Measurements from ENCODE around the gene NAV2.

Gene NAV2

DNA sequence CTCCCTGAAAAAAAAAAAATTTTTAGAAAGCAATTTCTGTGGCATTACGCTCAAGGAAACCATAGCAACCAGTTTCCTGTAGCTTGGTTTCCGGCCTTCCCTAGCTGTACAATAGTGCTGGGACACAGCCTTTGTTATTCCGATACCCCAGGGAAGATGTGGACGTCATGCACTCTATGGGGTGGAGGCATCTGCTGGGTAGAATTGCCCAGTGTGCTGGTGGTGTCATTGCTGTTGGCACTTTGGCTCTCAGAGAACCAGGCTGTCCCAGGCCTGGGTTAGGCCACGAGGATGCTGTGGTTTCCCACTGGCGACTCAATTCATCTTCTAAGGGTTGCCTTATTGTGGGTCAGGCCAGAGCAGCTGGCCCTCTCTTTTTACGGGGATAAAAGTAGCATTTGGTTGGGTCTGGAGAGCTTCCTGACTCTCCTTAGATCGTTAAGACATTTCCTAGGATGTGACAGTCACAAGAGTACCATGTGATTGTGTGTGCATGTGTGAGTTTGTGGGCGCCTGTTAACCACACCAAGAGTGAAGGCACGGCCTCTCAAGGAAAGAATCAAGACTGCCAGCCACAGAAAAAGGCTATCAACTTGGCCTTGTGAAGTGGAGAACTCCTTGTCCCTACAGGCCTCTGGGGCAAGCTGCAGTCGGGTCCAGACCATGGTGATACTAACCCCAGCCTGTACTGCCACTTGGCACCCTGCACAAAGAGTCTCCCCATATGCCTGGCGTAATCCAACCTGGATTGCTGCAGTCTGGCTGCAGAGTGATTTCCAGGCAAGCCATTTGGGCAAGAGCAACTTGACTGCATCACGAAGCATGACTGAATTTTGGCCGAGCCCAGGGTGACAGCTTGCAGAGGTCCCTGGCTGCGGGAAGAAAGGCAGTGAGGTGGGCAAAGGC, 35.9 kb upstream of the NAV2 start:
- H3K36me3 ChIP-seq (ENCODE audit: control insufficient read depth, insufficient read depth, low read length), result no peaks in the 10 kb centered on the region
- H3K27ac ChIP-seq (ENCODE audit: low read depth, low read length), result no peak overlapping the region
- no peak overlapping the region for H3K9ac ChIP-seq (ENCODE audit: low read length)
- H3K4me1 ChIP-seq (ENCODE audit: control insufficient read depth, insufficient read depth, low read length), result peaks cover 45% of the 10 kb centered on the region
- no peak overlapping the region for H3K4me3 ChIP-seq (ENCODE audit: low read depth, low read length)
- H3K9me3 ChIP-seq (ENCODE audit: control insufficient read depth, insufficient read depth, low read depth, low read length), result no peaks in the 10 kb centered on the region
- no peaks in the 10 kb centered on the region; the same call in 1 of the 2 replicates for H3K27me3 ChIP-seq (ENCODE audit: control insufficient read depth, insufficient read depth, low read length)

DNA sequence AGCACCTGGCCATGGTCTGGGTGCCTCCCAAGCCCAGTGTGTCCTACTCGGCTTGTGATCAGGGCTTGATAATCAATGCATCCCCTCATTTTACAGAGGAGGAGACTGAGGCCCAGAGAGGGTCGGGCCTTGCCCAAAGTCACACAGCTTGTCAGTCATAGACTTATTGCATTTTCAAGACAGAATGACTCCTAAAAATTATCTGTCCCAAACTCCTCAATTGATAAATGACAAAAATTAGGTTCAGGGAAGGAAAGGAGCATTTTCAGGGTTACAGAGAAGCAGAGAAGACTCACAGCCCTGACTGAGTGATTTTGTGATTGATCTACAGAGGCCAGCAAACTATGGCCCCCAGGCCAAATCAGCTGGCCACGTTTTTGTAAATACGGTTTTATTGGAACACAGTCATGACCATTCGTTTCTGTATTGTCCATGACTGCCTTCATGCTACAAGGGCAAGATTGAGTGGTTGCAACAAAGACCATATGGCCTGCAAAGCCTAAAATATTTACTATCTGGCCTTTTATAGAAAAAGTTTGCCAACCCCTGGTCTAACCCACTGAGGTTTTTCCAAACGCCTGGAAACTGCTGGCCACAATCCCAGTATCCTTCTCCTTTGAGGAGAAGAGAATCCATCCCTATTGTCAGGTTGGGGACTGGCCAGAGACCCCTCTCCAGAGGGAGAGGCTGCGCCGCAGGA, 35.1 kb upstream of the NAV2 start:
- H3K9me3 ChIP-seq (ENCODE audit: control insufficient read depth, insufficient read depth, low read depth, low read length), result no peaks in the 10 kb centered on the region
- H3K9ac ChIP-seq (ENCODE audit: low read length), result no peak overlapping the region
- no peak overlapping the region for H3K4me3 ChIP-seq (ENCODE audit: low read depth, low read length)
- H3K27me3 ChIP-seq (ENCODE audit: control insufficient read depth, insufficient read depth, low read length), result no peaks in the 10 kb centered on the region; the same call in 1 of the 2 replicates
- H3K27ac ChIP-seq (ENCODE audit: low read depth, low read length), result no peak overlapping the region
- H3K4me1 ChIP-seq (ENCODE audit: control insufficient read depth, insufficient read depth, low read length), result peaks cover 41% of the 10 kb centered on the region
- no peaks in the 10 kb centered on the region for H3K36me3 ChIP-seq (ENCODE audit: control insufficient read depth, insufficient read depth, low read length)

DNA sequence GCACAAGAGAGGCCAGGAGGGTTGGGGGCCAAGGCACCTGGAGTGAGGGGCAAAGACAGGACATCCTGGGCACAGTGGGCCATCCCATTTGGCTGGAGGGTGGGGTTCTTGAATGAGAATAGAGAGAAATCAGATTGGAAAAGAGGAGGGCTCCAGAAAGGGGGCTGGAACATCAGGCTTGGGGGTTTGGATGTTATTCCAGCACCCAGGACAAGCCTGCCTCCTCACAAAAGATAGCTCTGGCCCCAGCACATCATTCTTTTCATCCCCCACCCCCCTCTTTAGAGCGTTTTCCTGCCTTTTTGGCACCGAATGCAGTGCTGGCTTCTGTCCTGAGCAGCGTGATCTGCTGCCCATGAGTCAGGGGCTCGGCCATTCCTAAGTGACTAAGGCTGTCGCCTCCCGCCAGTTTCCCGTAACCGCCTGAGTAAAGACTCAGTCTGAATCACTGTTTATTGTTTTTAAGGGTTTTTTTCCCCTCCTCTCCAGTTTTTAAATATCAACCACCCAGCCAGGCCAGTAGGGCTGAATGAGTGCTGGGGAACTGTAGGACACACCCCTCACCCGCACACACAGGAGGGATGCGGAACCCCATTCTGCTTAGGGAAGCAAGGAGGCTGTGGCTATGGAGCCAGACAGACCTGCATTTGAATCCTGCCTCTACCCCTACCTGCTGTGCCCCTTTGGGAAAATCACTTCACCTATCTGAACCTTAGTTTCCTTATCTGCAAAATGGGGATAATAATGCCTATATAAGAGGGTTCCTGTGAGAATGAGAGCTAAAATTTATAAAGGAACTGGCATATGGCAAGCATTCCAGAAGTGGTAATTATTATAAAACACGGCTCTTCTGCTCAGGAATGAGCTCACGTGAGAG, 32.4 kb upstream of the NAV2 start:
- Histone ChIP-seq H3K9ac (ENCODE audit: low read length) (no peak overlapping the region), H3K36me3 (ENCODE audit: control insufficient read depth, insufficient read depth, low read length) (no peaks in the 10 kb centered on the region), H3K4me3 (ENCODE audit: low read depth, low read length) (no peak overlapping the region), H3K27ac (ENCODE audit: low read depth, low read length) (no peak overlapping the region), H3K27me3 (ENCODE audit: control insufficient read depth, insufficient read depth, low read length) (no peaks in the 10 kb centered on the region; the same call in 1 of the 2 replicates), H3K9me3 (ENCODE audit: control insufficient read depth, insufficient read depth, low read depth, low read length) (no peaks in the 10 kb centered on the region), H3K4me1 (ENCODE audit: control insufficient read depth, insufficient read depth, low read length) (peaks cover 24% of the 10 kb centered on the region)

DNA sequence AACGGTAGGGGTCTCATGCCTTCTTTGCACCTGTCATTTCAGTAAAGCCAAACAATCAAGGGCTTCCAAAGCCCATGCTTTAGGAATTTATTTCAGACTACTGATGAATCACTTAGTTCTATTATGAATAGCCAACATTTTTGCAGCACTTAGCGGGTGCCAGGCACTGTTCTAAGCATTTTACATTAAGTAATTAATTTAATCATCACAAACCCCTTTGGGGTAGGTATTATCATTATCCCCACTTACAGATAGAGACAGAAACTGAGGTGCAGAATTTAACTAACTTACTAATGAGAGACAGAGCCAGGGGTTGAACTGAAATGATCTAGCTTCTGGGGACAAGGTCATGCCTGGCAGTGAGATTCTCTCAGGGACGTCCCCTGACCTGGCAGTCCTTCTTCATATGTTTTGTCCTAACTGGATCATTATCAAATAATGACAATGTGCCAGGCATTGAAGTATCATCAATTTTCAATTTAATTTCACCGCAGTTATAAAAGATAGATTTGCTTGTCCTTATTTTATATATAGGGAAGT, 31.7 kb upstream of the NAV2 start:
- Histone ChIP-seq H3K9ac (ENCODE audit: low read length) (no peak overlapping the region), H3K27ac (ENCODE audit: low read depth, low read length) (no peak overlapping the region), H3K4me1 (ENCODE audit: control insufficient read depth, insufficient read depth, low read length) (peaks cover 23% of the 10 kb centered on the region), H3K4me3 (ENCODE audit: low read depth, low read length) (no peak overlapping the region), H3K27me3 (ENCODE audit: control insufficient read depth, insufficient read depth, low read length) (no peaks in the 10 kb centered on the region; the same call in 1 of the 2 replicates), H3K9me3 (ENCODE audit: control insufficient read depth, insufficient read depth, low read depth, low read length) (no peaks in the 10 kb centered on the region), H3K36me3 (ENCODE audit: control insufficient read depth, insufficient read depth, low read length) (no peaks in the 10 kb centered on the region)

DNA sequence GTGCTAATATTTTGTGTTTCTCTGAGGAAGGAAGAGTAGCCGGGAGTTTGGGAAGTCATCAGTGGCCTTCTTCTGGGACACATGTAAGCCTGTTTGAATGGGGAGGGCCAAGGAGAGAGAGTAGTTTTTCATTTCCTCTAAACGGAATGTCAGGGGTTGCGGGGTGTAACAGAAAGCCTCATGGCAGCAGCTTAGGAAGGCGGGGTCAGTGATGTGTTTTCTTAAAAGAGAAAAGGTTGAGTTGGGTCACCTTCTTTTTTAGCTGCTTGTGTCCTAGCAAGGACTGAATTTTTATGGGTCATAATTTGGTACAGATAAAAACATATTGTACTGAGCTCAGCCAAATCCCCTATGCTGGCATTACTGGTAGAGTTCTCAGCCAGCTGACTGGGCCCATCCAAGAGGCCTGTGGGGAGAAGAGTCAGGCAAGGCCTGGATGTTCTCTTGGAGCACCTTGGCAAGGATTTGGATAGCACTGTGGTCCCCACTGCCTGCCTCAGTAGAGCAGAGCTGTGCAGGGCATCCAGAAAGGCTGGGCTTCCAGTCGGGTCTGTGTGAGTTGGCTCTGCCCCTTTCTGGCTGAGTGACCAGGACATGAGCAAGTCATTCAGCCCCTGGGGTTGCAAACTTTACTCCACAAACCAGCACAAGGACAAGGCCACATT, 29.4 kb upstream of the NAV2 start:
- Histone ChIP-seq H3K4me1 (ENCODE audit: control insufficient read depth, insufficient read depth, low read length) (peaks cover 14% of the 10 kb centered on the region), H3K27me3 (ENCODE audit: control insufficient read depth, insufficient read depth, low read length) (peaks cover 3% of the 10 kb centered on the region; the same call in 1 of the 2 replicates), H3K4me3 (ENCODE audit: low read depth, low read length) (no peak overlapping the region), H3K9ac (ENCODE audit: low read length) (no peak overlapping the region), H3K9me3 (ENCODE audit: control insufficient read depth, insufficient read depth, low read depth, low read length) (no peaks in the 10 kb centered on the region), H3K27ac (ENCODE audit: low read depth, low read length) (no peak overlapping the region), H3K36me3 (ENCODE audit: control insufficient read depth, insufficient read depth, low read length) (no peaks in the 10 kb centered on the region)

DNA sequence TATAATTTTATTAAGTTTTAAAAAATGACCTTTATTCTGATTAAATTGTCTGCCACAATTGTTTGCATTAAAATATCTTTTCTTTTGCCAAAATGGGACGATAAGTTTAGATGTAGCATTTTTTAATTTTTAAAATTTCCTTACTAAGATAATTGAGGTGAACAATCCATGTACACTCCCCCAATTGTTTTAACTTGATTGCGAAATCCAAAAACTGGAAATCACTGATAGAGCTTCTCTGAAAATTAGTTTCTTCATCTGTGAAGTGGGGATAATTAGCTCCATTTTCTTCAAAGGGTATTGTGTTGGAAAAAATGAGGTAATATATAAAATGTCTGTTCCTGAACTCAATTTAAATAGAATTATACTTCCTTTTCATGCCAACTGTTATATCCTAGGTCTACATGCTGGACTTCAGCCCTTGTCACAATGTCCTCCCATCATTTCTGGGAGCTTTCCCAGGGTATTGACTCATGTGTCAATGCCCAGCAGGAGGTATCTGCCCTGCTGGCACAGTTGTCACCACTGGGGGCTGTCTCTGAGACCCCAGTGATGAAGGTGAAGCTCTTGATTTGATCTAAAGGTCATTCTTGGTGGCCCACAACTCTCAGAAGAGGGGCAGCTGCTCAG, 28.7 kb upstream of the NAV2 start:
- H3K36me3 ChIP-seq (ENCODE audit: control insufficient read depth, insufficient read depth, low read length), result no peaks in the 10 kb centered on the region
- H3K9me3 ChIP-seq (ENCODE audit: control insufficient read depth, insufficient read depth, low read depth, low read length), result no peaks in the 10 kb centered on the region
- peaks cover 14% of the 10 kb centered on the region for H3K4me1 ChIP-seq (ENCODE audit: control insufficient read depth, insufficient read depth, low read length)
- peaks cover 3% of the 10 kb centered on the region; the same call in 1 of the 2 replicates for H3K27me3 ChIP-seq (ENCODE audit: control insufficient read depth, insufficient read depth, low read length)
- H3K27ac ChIP-seq (ENCODE audit: low read depth, low read length), result no peak overlapping the region
- no peak overlapping the region for H3K9ac ChIP-seq (ENCODE audit: low read length)
- no peak overlapping the region for H3K4me3 ChIP-seq (ENCODE audit: low read depth, low read length)

DNA sequence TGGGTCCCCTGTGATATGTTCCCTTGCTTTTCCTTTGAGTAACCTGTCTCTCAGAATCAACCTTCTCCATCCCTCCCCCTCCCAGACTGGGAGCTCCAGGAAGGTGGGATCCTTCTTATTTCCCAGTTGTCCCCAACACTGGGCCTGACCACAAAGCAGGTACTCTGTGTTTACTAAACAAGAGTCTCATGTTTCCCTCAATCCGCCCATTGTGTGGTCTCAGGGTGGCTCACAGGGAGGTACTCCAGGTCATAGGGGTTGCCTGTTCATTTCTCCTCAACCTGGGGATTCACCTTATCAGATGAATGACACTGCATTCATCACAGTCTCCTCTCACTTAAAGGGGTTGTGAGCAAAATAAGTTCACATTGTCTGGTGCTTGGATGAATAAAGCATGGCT, 26.4 kb upstream of the NAV2 start:
- Histone ChIP-seq H3K4me3 (ENCODE audit: low read depth, low read length) (no peak overlapping the region), H3K9me3 (ENCODE audit: control insufficient read depth, insufficient read depth, low read depth, low read length) (no peaks in the 10 kb centered on the region), H3K9ac (ENCODE audit: low read length) (no peak overlapping the region), H3K27ac (ENCODE audit: low read depth, low read length) (no peak overlapping the region), H3K4me1 (ENCODE audit: control insufficient read depth, insufficient read depth, low read length) (no peaks in the 10 kb centered on the region), H3K36me3 (ENCODE audit: control insufficient read depth, insufficient read depth, low read length) (no peaks in the 10 kb centered on the region), H3K27me3 (ENCODE audit: control insufficient read depth, insufficient read depth, low read length) (peaks cover 3% of the 10 kb centered on the region; the same call in 1 of the 2 replicates)

DNA sequence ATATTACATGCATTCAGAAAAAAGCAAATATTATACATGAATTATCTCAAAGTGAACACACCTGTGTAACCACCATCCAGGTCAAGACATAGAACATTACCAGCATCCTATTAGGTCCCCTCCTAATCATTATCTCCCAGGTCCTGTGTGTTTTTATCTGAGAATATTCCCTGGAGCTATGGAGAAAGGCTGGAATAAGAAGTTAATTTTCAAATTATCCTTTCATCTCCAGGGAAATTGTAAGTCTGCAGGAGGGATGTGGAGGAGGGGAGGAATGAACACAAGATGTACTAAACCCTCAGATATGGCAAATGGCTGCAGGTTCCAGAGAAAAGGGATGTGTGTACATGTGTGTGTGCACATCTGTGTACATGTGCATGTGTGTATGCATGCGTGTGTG, 25.2 kb upstream of the NAV2 start:
- no peaks in the 10 kb centered on the region for H3K36me3 ChIP-seq (ENCODE audit: control insufficient read depth, insufficient read depth, low read length)
- no peaks in the 10 kb centered on the region for H3K4me1 ChIP-seq (ENCODE audit: control insufficient read depth, insufficient read depth, low read length)
- H3K27me3 ChIP-seq (ENCODE audit: control insufficient read depth, insufficient read depth, low read length), result peaks cover 3% of the 10 kb centered on the region; the same call in 1 of the 2 replicates

DNA sequence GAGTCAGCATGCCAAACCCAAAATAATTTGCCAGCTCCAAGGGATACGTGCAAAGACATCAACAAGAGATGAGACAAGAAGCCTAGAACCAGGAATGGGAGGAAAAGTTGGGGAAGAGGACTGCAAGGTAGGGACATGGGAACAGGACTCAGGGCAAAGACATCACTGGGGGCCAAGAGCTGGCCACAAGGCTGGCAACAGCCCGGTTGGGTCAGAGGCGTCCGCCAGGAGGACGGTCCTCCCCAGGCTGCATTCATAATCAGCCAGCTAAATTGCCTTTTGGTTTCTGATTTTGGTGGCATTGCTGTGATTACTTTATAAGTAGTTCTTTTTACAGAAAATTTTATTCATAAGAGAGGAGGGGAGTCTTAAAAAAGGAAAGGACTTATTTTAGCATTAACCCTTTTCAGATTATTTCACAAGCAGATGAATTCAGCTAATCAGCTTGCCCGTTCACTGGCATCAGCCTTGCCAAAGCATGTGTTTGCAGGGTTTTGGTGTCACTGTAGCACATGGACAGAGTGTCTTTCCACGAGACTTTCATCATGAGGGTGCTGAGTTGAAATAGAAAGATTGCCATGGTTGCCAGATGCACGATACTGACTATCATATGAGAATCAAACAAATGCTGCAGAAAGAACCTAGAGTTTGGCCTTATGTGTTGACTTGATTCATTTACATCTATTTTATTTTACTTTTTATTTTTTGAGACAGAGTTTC, 23.2 kb upstream of the NAV2 start:
- H3K4me1 ChIP-seq (ENCODE audit: control insufficient read depth, insufficient read depth, low read length), result no peaks in the 10 kb centered on the region
- H3K9ac ChIP-seq (ENCODE audit: low read length), result no peak overlapping the region
- no peak overlapping the region for H3K27ac ChIP-seq (ENCODE audit: low read depth, low read length)
- H3K36me3 ChIP-seq (ENCODE audit: control insufficient read depth, insufficient read depth, low read length), result no peaks in the 10 kb centered on the region
- no peaks in the 10 kb centered on the region for H3K9me3 ChIP-seq (ENCODE audit: control insufficient read depth, insufficient read depth, low read depth, low read length)
- no peak overlapping the region for H3K4me3 ChIP-seq (ENCODE audit: low read depth, low read length)
- peaks cover 3% of the 10 kb centered on the region; the same call in 1 of the 2 replicates for H3K27me3 ChIP-seq (ENCODE audit: control insufficient read depth, insufficient read depth, low read length)

More for the DNA sequence above, 25.2 kb upstream of the NAV2 start:
- Histone ChIP-seq H3K9ac (ENCODE audit: low read length) (no peak overlapping the region), H3K9me3 (ENCODE audit: control insufficient read depth, insufficient read depth, low read depth, low read length) (no peaks in the 10 kb centered on the region), H3K4me3 (ENCODE audit: low read depth, low read length) (no peak overlapping the region), H3K27ac (ENCODE audit: low read depth, low read length) (no peak overlapping the region)

All from HUES6 (cell line).